OCI-LY3 (cell line): ENCODE measurements around the gene POPDC3.

Experiments used
- EZH2phosphoT487 ChIP-seq: fragments of 200-600 bp; shearing (Covaris generic); IDR thresholded peaks from 2 replicates; pipeline ENCODE4 v1.6.1; 2018; ENCODE audit warnings: antibody characterized with exemption, mixed run types, low read depth
- TF ChIP-seq, protein P1 (sequence below): fragments of 200-600, 300-600 bp; sonication (generic); IDR thresholded peaks from 2 replicates; pipeline ENCODE4 v1.5.1; 2014; ENCODE audit warnings: antibody characterized with exemption, low read length, low read depth

DNA sequence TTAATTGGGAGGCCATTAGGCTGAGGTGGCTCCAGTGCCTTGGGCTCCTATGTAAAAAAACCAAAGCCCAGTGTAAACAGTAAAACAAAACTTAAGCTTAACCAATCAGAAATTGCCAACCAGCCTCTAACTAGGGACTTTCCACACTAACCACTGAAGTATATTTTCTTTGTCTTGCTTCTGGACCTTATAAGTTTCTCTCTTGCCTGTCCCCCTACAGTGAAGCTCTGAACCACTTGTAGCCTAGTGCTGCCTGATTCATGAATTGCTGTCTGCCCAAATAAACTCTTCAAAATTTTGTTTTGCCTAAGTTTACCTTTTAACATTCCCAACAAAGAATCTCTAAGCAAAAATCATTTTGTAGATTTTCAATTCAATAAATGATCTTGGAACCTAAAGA lies 28.2 kb downstream of the POPDC3 start:
- TF ChIP-seq, protein P1, sequence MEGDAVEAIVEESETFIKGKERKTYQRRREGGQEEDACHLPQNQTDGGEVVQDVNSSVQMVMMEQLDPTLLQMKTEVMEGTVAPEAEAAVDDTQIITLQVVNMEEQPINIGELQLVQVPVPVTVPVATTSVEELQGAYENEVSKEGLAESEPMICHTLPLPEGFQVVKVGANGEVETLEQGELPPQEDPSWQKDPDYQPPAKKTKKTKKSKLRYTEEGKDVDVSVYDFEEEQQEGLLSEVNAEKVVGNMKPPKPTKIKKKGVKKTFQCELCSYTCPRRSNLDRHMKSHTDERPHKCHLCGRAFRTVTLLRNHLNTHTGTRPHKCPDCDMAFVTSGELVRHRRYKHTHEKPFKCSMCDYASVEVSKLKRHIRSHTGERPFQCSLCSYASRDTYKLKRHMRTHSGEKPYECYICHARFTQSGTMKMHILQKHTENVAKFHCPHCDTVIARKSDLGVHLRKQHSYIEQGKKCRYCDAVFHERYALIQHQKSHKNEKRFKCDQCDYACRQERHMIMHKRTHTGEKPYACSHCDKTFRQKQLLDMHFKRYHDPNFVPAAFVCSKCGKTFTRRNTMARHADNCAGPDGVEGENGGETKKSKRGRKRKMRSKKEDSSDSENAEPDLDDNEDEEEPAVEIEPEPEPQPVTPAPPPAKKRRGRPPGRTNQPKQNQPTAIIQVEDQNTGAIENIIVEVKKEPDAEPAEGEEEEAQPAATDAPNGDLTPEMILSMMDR = no peak
- no peak for TF ChIP-seq EZH2phosphoT487
